SK-N-SH (cell line): Measurements from ENCODE around the gene SLC35C1. TPM values are rescaled to one million over a fixed set of nuclear protein-coding genes. Genes with fewer than 3 reads are reported as not detected.
A peak's percentile ranks its signal among the peaks of the same experiment; 100 is the strongest.

ENCODE experiments used
- CTCF ChIA-PET: fragments of 300-600, 350-600 bp; formaldehyde crosslinking; extraction: SDS; loops from one replicate; lab custom pipeline; 2021; lab: Yijun Ruan, JAX
- POLR2A ChIA-PET: fragments of 350-600 bp; sonication (Branson Sonifier 250); formaldehyde crosslinking; extraction: SDS; loops from one replicate; lab custom pipeline; 2020; ENCODE audit warnings: antibody characterized with exemption, inconsistent platforms; lab: Yijun Ruan, JAX
- DNase-seq: peaks from one replicate; pipeline ENCODE4 v3.0.0; 2012
- H2AFZ ChIP-seq: fragments of 200-600 bp; sonication (generic); 2 replicates; pipeline ENCODE4 v1.8.1; 2016; ENCODE audit warnings: antibody characterized with exemption, mild to moderate bottlenecking, low read depth
- H3F3A ChIP-seq: fragments of 200-600 bp; sonication (generic); replicated peaks from 2 replicates; pipeline ENCODE3; 2016; ENCODE audit warnings: antibody characterized with exemption, mild to moderate bottlenecking; ENCODE audit not compliant: insufficient read depth
- H3K27ac ChIP-seq, 2 experiments: fragments of 200-500 bp in 1 of 2; fragments of 200-600 bp in 1 of 2; sonication (Bioruptor generic) in 1 of 2; sonication (generic), shearing (Covaris generic) in 1 of 2; 2 replicates each; pipeline versions ENCODE4 v1.5.1 to v1.6.1; 2014 to 2016; ENCODE audit warnings: low read depth in 2 of 2, inconsistent platforms in 1 of 2, low read length in 1 of 2, mild to moderate bottlenecking in 1 of 2, mixed read lengths in 1 of 2
- H3K27me3 ChIP-seq: fragments of 200-600 bp; sonication (generic), shearing (Covaris generic); 2 replicates; pipeline ENCODE4 v1.6.1; 2016; ENCODE audit warnings: mixed run types; ENCODE audit not compliant: insufficient read depth
- H3K36me3 ChIP-seq, 2 experiments: fragments of 200-500 bp in 1 of 2; fragments of 200-600 bp in 1 of 2; sonication (Bioruptor generic) in 1 of 2; sonication (generic) in 1 of 2; replicated peaks in 1 of 2; 2 replicates each; pipeline versions ENCODE3 to v1.5.1; 2014 to 2016; ENCODE audit warnings: low read length in 1 of 2, mild to moderate bottlenecking in 1 of 2; ENCODE audit not compliant: insufficient read depth in 2 of 2, control insufficient read depth in 1 of 2
- H3K4me1 ChIP-seq, 2 experiments: fragments of 200-500 bp in 1 of 2; fragments of 200-600 bp in 1 of 2; sonication (Bioruptor generic) in 1 of 2; sonication (generic), shearing (Covaris generic) in 1 of 2; 2 replicates each; pipeline versions ENCODE4 v1.5.1 to v1.6.1; 2014 to 2016; ENCODE audit warnings: low read depth in 1 of 2, low read length in 1 of 2, mixed run types in 1 of 2; ENCODE audit not compliant: insufficient read depth in 2 of 2, control insufficient read depth in 1 of 2
- H3K4me2 ChIP-seq: fragments of 200-600 bp; sonication (generic), shearing (Covaris generic); 2 replicates; pipeline ENCODE4 v1.6.1; 2017; ENCODE audit warnings: mixed run types
- H3K4me3 ChIP-seq, 2 experiments: fragments of 200-500 bp in 1 of 2; fragments of 200-600 bp in 1 of 2; sonication (Bioruptor generic) in 1 of 2; sonication (generic), shearing (Covaris generic) in 1 of 2; 2 replicates each; pipeline versions ENCODE4 v1.5.1 to v1.8.1; 2014 to 2016; ENCODE audit warnings: low read depth in 2 of 2, inconsistent platforms in 1 of 2, low read length in 1 of 2, mild to moderate bottlenecking in 1 of 2, mixed read lengths in 1 of 2, moderate library complexity in 1 of 2
- H3K79me2 ChIP-seq: fragments of 200-600 bp; sonication (generic); 2 replicates; pipeline ENCODE4 v1.8.1; 2017; ENCODE audit warnings: mild to moderate bottlenecking; ENCODE audit not compliant: insufficient read depth
- H3K9ac ChIP-seq: fragments of 200-600 bp; sonication (generic); 2 replicates; pipeline ENCODE4 v1.6.1; 2017; ENCODE audit warnings: mixed run types
- H3K9me2 ChIP-seq: fragments of 200-600 bp; sonication (generic); 2 replicates; pipeline ENCODE4 v1.6.1; 2017; ENCODE audit warnings: mixed run types
- H3K9me3 ChIP-seq: fragments of 200-600 bp; sonication (generic); 2 replicates; pipeline ENCODE4 v1.6.1; 2017; ENCODE audit warnings: mixed run types, mild to moderate bottlenecking, moderate library complexity
- H4K20me1 ChIP-seq: fragments of 200-600 bp; sonication (generic); 2 replicates; pipeline ENCODE4 v1.6.1; 2017; ENCODE audit warnings: mild to moderate bottlenecking, mixed run types; ENCODE audit not compliant: insufficient read depth
- CHD2 ChIP-seq: fragments of 150-350 bp; IDR thresholded peaks from 2 replicates; pipeline ENCODE4 v1.6.1; 2018; ENCODE audit warnings: low read length; ENCODE audit not compliant: partially characterized antibody
- EP300 ChIP-seq, 2 experiments: IDR thresholded peaks; 2 replicates each; pipeline versions ENCODE4 v1.4.0 to v1.6.1; 2012; ENCODE audit warnings: borderline replicate concordance in 1 of 2, low read depth in 1 of 2, low read length in 1 of 2
- FOXJ3 ChIP-seq: sonication (generic); formaldehyde crosslinking; IDR thresholded peaks from 2 replicates; pipeline ENCODE4 v1.5.1; 2020; ENCODE audit warnings: mild to moderate bottlenecking, missing genetic modification reagents
- GABPA ChIP-seq: IDR thresholded peaks from 2 replicates; pipeline ENCODE4 v1.4.0; 2012; ENCODE audit warnings: low read depth, mild to moderate bottlenecking
- JUND ChIP-seq: IDR thresholded peaks from 2 replicates; pipeline ENCODE4 v1.4.0; 2012
- MXI1 ChIP-seq: IDR thresholded peaks from 2 replicates; pipeline ENCODE4 v1.6.1; 2012; ENCODE audit warnings: mild to moderate bottlenecking, low read depth, low read length, improper control_type of control experiment
- NFIC ChIP-seq: IDR thresholded peaks from 2 replicates; pipeline ENCODE4 v1.4.0; 2012; ENCODE audit warnings: borderline replicate concordance
- NRF1 ChIP-seq: IDR thresholded peaks from 2 replicates; pipeline ENCODE4 v1.6.1; 2012; ENCODE audit warnings: low read depth, mild to moderate bottlenecking, low read length
- POLR2AphosphoS5 ChIP-seq: IDR thresholded peaks from 2 replicates; pipeline ENCODE4 v1.6.1; 2012; ENCODE audit warnings: low read depth, low read length
- RAD21 ChIP-seq: IDR thresholded peaks from 2 replicates; pipeline ENCODE4 v1.6.1; 2012; ENCODE audit warnings: mild to moderate bottlenecking, low read length
- RCOR1 ChIP-seq: fragments of 150-350 bp; IDR thresholded peaks from 2 replicates; pipeline ENCODE4 v1.6.1; 2017; ENCODE audit warnings: antibody characterized with exemption, low read length
- RXRA ChIP-seq: IDR thresholded peaks from 2 replicates; pipeline ENCODE4 v1.4.0; 2012; ENCODE audit warnings: low read depth, mild to moderate bottlenecking, borderline replicate concordance
- SIN3A ChIP-seq: IDR thresholded peaks from 2 replicates; pipeline ENCODE4 v1.6.1; 2012; ENCODE audit warnings: low read depth, mild to moderate bottlenecking, low read length, moderate library complexity, borderline replicate concordance
- SMC3 ChIP-seq: IDR thresholded peaks from 2 replicates; pipeline ENCODE4 v1.6.1; 2012; ENCODE audit warnings: low read depth, low read length, improper control_type of control experiment
- TAF1 ChIP-seq: IDR thresholded peaks from 2 replicates; pipeline ENCODE4 v1.6.1; 2012; ENCODE audit warnings: low read depth, mild to moderate bottlenecking, low read length, moderate library complexity, borderline replicate concordance
- TCF12 ChIP-seq: IDR thresholded peaks from 2 replicates; pipeline ENCODE4 v1.4.0; 2012
- YY1 ChIP-seq: IDR thresholded peaks from 2 replicates; pipeline ENCODE4 v1.4.0; 2012; ENCODE audit warnings: low read depth, mild to moderate bottlenecking
- WGBS: methylation state at CpG from one replicate; pipeline ENCODE4 v1.1.6; 2017; ENCODE audit warnings: low lambda C conversion rate; 5-methylcytosine and 5-hydroxymethylcytosine counted together
- polyA plus RNA-seq, 3 experiments: library from polyadenylated mRNA; depleted of rRNA; stranded (reverse); fragments of >200 nt; gene quantifications; 2 replicates each; pipeline ENCODE4 v1.2.3, GENCODE V29; 2012
- TF ChIP-seq, protein P1 (sequence below): fragments of 200-600 bp; sonication (generic); IDR thresholded peaks from 2 replicates; pipeline ENCODE4 v1.6.1; 2017; ENCODE audit warnings: antibody characterized with exemption, mild to moderate bottlenecking, moderate library complexity
- TF ChIP-seq, protein P2 (sequence below): IDR thresholded peaks from 2 replicates; pipeline ENCODE4 v1.4.0; 2012; ENCODE audit warnings: low read depth
- TF ChIP-seq, protein P3 (sequence below): IDR thresholded peaks from 2 replicates; pipeline ENCODE4 v1.4.0; 2012; ENCODE audit warnings: low read depth, borderline replicate concordance

The SLC35C1 gene
- polyA plus RNA-seq, 1 of the 3 experiments (the other 2 are of a cell fraction) = 6.2 TPM

DNA sequence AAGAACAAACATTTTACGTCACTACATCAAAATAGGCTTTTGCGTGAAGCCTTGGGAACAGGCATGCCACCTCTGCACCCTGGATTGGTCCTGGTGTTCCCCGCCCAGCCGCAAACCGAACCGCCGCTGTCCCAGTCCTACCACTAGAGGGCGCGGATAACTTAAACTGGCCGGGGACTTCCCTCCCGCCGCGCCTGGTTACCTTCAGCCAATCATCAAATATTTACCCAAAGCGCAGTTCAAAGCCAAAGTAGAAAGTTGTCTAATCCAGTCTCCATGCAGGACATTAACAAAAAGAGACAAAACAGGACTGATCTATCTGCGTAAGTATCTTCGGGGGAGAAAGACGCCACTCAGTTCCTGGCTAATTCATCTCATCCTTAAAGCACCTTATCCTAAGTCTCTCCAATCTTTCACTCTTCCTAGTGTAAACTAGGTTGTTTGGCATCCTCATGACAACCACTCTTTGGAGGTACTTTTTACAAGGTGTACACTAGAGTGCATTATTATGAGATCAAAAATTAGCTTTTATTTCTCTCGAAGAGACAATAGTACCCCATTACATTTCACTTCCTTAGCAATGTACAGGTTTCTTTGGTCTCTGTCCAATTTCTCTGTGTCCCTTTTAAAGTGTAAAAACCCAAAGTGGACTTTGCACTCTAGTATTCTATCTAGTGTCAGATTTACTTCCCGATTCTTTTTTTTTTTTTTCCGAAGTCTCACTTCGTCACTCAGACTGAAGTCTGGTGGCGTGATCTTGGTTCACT, 38.4 kb downstream of the SLC35C1 start:
- H3F3A ChIP-seq = no peaks in the 10 kb centered on the region
- peak overlapping the region; percentile 74; the same call in 1 of the 2 replicates for H2AFZ ChIP-seq
- H3K27me3 ChIP-seq = no peaks in the 10 kb centered on the region
- 15% methylated on average over 21 of the region's 22 CpGs for WGBS
- POLR2A ChIA-PET = no interaction called here
- DNase-seq = peak; percentile 85
- peak; percentile 72 for TF ChIP-seq SMC3
- peak; percentile 80 for TF ChIP-seq RAD21
- TF ChIP-seq RCOR1 = 0 out of 2 replicates have a peak, but pooled peaks have one; percentile 21
- TF ChIP-seq, protein P1, sequence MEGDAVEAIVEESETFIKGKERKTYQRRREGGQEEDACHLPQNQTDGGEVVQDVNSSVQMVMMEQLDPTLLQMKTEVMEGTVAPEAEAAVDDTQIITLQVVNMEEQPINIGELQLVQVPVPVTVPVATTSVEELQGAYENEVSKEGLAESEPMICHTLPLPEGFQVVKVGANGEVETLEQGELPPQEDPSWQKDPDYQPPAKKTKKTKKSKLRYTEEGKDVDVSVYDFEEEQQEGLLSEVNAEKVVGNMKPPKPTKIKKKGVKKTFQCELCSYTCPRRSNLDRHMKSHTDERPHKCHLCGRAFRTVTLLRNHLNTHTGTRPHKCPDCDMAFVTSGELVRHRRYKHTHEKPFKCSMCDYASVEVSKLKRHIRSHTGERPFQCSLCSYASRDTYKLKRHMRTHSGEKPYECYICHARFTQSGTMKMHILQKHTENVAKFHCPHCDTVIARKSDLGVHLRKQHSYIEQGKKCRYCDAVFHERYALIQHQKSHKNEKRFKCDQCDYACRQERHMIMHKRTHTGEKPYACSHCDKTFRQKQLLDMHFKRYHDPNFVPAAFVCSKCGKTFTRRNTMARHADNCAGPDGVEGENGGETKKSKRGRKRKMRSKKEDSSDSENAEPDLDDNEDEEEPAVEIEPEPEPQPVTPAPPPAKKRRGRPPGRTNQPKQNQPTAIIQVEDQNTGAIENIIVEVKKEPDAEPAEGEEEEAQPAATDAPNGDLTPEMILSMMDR = peak; percentile 97
- no peak for TF ChIP-seq GABPA
- no peak for TF ChIP-seq JUND
- no peak for TF ChIP-seq SIN3A
- TF ChIP-seq, protein P2, sequence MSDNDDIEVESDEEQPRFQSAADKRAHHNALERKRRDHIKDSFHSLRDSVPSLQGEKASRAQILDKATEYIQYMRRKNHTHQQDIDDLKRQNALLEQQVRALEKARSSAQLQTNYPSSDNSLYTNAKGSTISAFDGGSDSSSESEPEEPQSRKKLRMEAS = peak; percentile 52; the same call in 1 of the 2 replicates
- peak; percentile 62 for TF ChIP-seq MXI1
- peak; percentile 37 for TF ChIP-seq CHD2
- TF ChIP-seq TCF12 = no peak
- CTCF ChIA-PET = interaction anchor here (0.6 to 6.5 kb wide), 25 partner anchors 10 to 163 kb away, joined by 3 to 47 read pairs (median 4); no protein-coding TSS in a partner anchor
- H3K9me3 ChIP-seq = no peaks in the 10 kb centered on the region
- peaks cover 0 to 9% of the 10 kb centered on the region in 2 experiments; a peak in 2 of 4 replicates for H3K4me1 ChIP-seq
- H3K79me2 ChIP-seq = peaks cover 9% of the 10 kb centered on the region
- H3K36me3 ChIP-seq = no peaks in the 10 kb centered on the region
- peak overlapping the region; percentile 40; the same call in 1 of the 2 replicates for H3K9ac ChIP-seq
- peak overlapping the region in 1 of 2 experiments; percentile 29; a peak in 1 of 4 replicates for H3K27ac ChIP-seq
- peaks cover 3% of the 10 kb centered on the region for H4K20me1 ChIP-seq
- H3K4me3 ChIP-seq = peak overlapping the region; percentile 2 to 38; a peak in 1 of 4 replicates
- H3K4me2 ChIP-seq = peak overlapping the region; percentile 14; the same call in 1 of the 2 replicates
- H3K9me2 ChIP-seq = no peaks in the 10 kb centered on the region

DNA sequence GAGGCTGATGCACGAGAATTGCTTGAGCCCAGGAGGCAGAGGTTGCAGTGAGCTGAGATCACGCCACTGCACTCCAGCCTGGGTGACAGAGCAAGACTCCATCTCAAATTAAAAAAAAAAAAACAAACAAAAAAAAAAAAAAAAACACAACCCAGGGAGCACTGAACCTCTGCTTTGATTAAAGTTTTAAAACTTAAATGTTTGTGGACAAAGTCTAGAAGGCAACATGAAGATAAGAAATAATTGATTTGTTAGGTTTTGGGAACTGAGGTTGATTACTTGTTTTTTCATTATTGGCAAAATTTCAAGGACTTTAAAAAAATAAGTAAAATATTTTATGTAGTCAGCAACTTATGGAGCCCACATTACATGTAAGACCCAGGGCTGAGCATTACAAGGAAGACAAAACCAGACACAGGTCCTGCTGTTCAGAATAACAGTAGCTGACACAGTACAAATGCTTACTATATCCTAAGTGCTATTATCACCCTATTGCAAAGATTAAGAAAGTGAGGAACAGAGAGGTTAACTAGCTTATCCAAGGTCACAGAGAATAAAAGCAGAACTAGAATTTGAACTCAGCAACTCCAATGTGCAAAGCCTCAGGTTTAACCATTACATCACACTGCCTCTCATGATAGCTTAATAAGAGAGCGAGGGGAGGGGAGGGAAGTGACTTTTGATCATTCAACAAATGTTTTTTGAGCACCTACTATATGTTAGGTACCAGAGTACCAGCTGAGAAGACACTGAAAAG, 40.1 kb downstream of the SLC35C1 start:
- no peak for DNase-seq
- TF ChIP-seq SIN3A (no peak), NRF1 (no peak), POLR2AphosphoS5 (no peak), NFIC (no peak), EP300 (IDR thresholded peaks at IDR 0.05; ENCODE audit: borderline replicate concordance in 1 of 2, low read depth in 1 of 2, low read length in 1 of 2) (no peak), TAF1 (no peak), CHD2 (no peak), TCF12 (no peak), FOXJ3 (CRISPR knock-in tag) (no peak), RXRA (no peak), YY1 (no peak)
- TF ChIP-seq, protein P3, sequence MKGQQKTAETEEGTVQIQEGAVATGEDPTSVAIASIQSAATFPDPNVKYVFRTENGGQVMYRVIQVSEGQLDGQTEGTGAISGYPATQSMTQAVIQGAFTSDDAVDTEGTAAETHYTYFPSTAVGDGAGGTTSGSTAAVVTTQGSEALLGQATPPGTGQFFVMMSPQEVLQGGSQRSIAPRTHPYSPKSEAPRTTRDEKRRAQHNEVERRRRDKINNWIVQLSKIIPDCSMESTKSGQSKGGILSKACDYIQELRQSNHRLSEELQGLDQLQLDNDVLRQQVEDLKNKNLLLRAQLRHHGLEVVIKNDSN = no peak
- TF ChIP-seq, protein P2 = no peak
- H3K4me2 ChIP-seq = no peak overlapping the region
- no peak overlapping the region for H2AFZ ChIP-seq
- POLR2A ChIA-PET = no interaction called here
- H3K9me2 ChIP-seq = no peaks in the 10 kb centered on the region
- peaks cover 14% of the 10 kb centered on the region for H4K20me1 ChIP-seq
- H3F3A ChIP-seq = no peaks in the 10 kb centered on the region
- no peaks in the 10 kb centered on the region for H3K36me3 ChIP-seq
- 20% methylated on average over 3 of the region's 3 CpGs for WGBS
- no peaks in the 10 kb centered on the region for H3K9me3 ChIP-seq
- peaks cover 26% of the 10 kb centered on the region for H3K79me2 ChIP-seq
- H3K27me3 ChIP-seq = no peaks in the 10 kb centered on the region
- no peak overlapping the region for H3K9ac ChIP-seq
- CTCF ChIA-PET = interaction anchor here (1.3 to 6.5 kb wide), 10 partner anchors 10 to 161 kb away, joined by 3 to 47 read pairs (median 8); no protein-coding TSS in a partner anchor
- no peak overlapping the region for H3K27ac ChIP-seq
- H3K4me1 ChIP-seq = peaks cover under 1 to 15% of the 10 kb centered on the region in 2 experiments; a peak in 3 of 4 replicates
- H3K4me3 ChIP-seq = no peak overlapping the region
